Astrocyte (in vitro differentiated cells and primary cell): ENCODE data around the gene LIN7C. TPM values are rescaled to one million over a fixed set of nuclear protein-coding genes. Genes with fewer than 3 reads are reported as not detected.

Experiments used
- DNase-seq: peaks from one replicate; pipeline ENCODE4 v3.0.0-alpha.2; 2010; ENCODE audit warnings: low read depth
- FAIRE-seq: peaks from 2 replicates; lab custom pipeline; 2011; peaks lifted over from hg19 to GRCh38; lab: Jason Lieb, UNC
- H2AFZ ChIP-seq: 2 replicates; pipeline ENCODE4 v1.6.0; 2012; ENCODE audit warnings: low read depth, low read length, inconsistent platforms
- H3K27ac ChIP-seq: 2 replicates; pipeline ENCODE4 v1.5.1; 2011; ENCODE audit warnings: low read depth, low read length, inconsistent platforms
- H3K27me3 ChIP-seq: 2 replicates; pipeline ENCODE4 v1.6.0; 2011; ENCODE audit warnings: low read length, inconsistent platforms; ENCODE audit not compliant: insufficient read depth
- H3K36me3 ChIP-seq: 2 replicates; pipeline ENCODE4 v1.5.1; 2011; ENCODE audit warnings: low read length, inconsistent platforms; ENCODE audit not compliant: insufficient read depth
- H3K4me1 ChIP-seq: 2 replicates; pipeline ENCODE4 v1.5.1; 2011; ENCODE audit warnings: low read length, inconsistent platforms; ENCODE audit not compliant: insufficient read depth
- H3K4me2 ChIP-seq: 2 replicates; pipeline ENCODE4 v1.6.0; 2012; ENCODE audit warnings: low read length, inconsistent platforms
- H3K4me3 ChIP-seq: 2 replicates; pipeline ENCODE4 v1.5.1; 2011; ENCODE audit warnings: low read depth, mild to moderate bottlenecking, low read length, inconsistent platforms; ENCODE audit not compliant: insufficient read depth
- H3K79me2 ChIP-seq: 2 replicates; pipeline ENCODE4 v1.6.0; 2012; ENCODE audit warnings: mild to moderate bottlenecking, low read length, inconsistent platforms; ENCODE audit not compliant: insufficient read depth
- H3K9ac ChIP-seq: 2 replicates; pipeline ENCODE4 v1.6.0; 2012; ENCODE audit warnings: mild to moderate bottlenecking, low read length, inconsistent platforms
- H3K9me3 ChIP-seq: 2 replicates; pipeline ENCODE4 v1.5.1; 2012; ENCODE audit warnings: low read depth, mild to moderate bottlenecking, low read length, inconsistent platforms; ENCODE audit not compliant: insufficient read depth
- H4K20me1 ChIP-seq: 2 replicates; pipeline ENCODE4 v1.6.0; 2012; ENCODE audit warnings: low read length, inconsistent platforms; ENCODE audit not compliant: insufficient read depth
- H3K27ac Mint-ChIP-seq: one replicate; pipeline ENCODE4 v1.8.0; 2021; ENCODE audit warnings: mild to moderate bottlenecking, mixed read lengths; ENCODE audit not compliant: unreplicated experiment
- H3K27me3 Mint-ChIP-seq: one replicate; pipeline ENCODE4 v1.8.0; 2021; ENCODE audit warnings: low read depth, mixed read lengths; ENCODE audit not compliant: unreplicated experiment
- H3K36me3 Mint-ChIP-seq: one replicate; pipeline ENCODE4 v1.8.0; 2021; ENCODE audit warnings: low read depth, mixed read lengths; ENCODE audit not compliant: unreplicated experiment
- H3K4me1 Mint-ChIP-seq: one replicate; pipeline ENCODE4 v1.8.0; 2021; ENCODE audit warnings: low read depth, mixed read lengths; ENCODE audit not compliant: unreplicated experiment
- H3K4me3 Mint-ChIP-seq: one replicate; pipeline ENCODE4 v1.8.0; 2021; ENCODE audit warnings: mild to moderate bottlenecking, moderate library complexity, mixed read lengths; ENCODE audit not compliant: unreplicated experiment
- H3K9me3 Mint-ChIP-seq: one replicate; pipeline ENCODE4 v1.8.0; 2021; ENCODE audit warnings: mild to moderate bottlenecking, mixed read lengths; ENCODE audit not compliant: unreplicated experiment
- EZH2 ChIP-seq: IDR thresholded peaks from 2 replicates; pipeline ENCODE4 v1.6.1; 2012; ENCODE audit warnings: mild to moderate bottlenecking, low read length, inconsistent platforms; ENCODE audit not compliant: insufficient read depth
- total RNA-seq: library from RNA; stranded (reverse); gene quantifications from 2 replicates; pipeline ENCODE4 v1.2.1, GENCODE V29; 2021
- TF ChIP-seq, protein P1 (sequence below): IDR thresholded peaks from 2 replicates; pipeline ENCODE4 v1.5.1; 2011; ENCODE audit warnings: low read depth, mild to moderate bottlenecking, inconsistent platforms, low read length, moderate library complexity; ENCODE audit not compliant: insufficient read depth

Gene LIN7C
- total RNA-seq, 1 donor from 2014 or later: 38.7 TPM

DNA sequence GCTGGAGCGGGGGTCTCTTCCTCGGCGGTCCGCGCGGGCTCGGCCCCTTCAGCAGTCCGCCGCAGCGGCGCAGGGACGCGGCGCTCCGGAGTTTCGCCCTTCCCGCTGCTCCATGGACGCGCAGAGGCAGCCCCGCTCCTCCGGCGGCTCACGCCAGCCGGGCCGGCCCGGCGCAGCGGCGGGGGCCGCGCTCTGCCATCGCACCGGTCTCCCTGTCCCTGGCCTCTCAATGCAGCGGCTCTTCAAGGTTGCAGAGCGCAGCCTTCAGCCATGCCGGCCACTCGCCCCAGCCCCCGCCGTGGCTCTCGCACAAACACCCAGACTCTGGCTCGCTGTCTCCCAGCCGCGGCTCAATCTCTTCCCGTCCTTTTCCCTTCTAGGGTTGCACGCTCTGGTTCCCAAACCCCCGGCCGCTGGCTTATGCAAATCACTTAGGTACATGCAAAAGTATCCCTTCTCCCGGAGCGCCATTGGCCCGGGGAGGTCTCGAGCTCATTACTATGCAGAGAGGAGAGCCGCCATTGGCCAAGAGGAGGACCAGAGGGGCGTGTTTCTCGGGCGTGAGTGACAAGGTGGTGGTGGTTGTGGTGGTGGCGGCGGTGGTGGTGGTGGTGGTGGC is 34.1 kb downstream of the LIN7C start, which contains the start of gene LGR4:
Gene LGR4 (minus strand): TSS at position 393 of the 619 bp plus-strand sequence. CDS start 488 bp downstream, outside the sequence.
- peak within 1 kb of the TSS; percentile 79 for H3K27ac Mint-ChIP-seq
- H3K9ac ChIP-seq: peak within 1 kb of the TSS; percentile 89
- peak within 1 kb of the TSS; percentile 79 for H3K4me3 ChIP-seq
- H3K4me1 Mint-ChIP-seq: peaks cover 24% of the 10 kb centered on the region
- H3K27me3 Mint-ChIP-seq: no peaks in the 10 kb centered on the region
- peaks cover 34% of the 10 kb centered on the region for H4K20me1 ChIP-seq
- H3K27ac ChIP-seq: peak within 1 kb of the TSS; percentile 74
- no peaks in the 10 kb centered on the region for H3K27me3 ChIP-seq
- H3K4me2 ChIP-seq: peak within 1 kb of the TSS; percentile 95
- no peak for FAIRE-seq
- H3K36me3 Mint-ChIP-seq: no peaks in the 10 kb centered on the region
- peak within 1 kb of the TSS; percentile 96 for H3K4me3 Mint-ChIP-seq
- H3K4me1 ChIP-seq: peaks cover 29% of the 10 kb centered on the region
- peak; percentile 96 for DNase-seq
- H3K79me2 ChIP-seq: peaks cover 43% of the 10 kb centered on the region
- H3K36me3 ChIP-seq: no peaks in the 10 kb centered on the region
- TF ChIP-seq, protein P1, sequence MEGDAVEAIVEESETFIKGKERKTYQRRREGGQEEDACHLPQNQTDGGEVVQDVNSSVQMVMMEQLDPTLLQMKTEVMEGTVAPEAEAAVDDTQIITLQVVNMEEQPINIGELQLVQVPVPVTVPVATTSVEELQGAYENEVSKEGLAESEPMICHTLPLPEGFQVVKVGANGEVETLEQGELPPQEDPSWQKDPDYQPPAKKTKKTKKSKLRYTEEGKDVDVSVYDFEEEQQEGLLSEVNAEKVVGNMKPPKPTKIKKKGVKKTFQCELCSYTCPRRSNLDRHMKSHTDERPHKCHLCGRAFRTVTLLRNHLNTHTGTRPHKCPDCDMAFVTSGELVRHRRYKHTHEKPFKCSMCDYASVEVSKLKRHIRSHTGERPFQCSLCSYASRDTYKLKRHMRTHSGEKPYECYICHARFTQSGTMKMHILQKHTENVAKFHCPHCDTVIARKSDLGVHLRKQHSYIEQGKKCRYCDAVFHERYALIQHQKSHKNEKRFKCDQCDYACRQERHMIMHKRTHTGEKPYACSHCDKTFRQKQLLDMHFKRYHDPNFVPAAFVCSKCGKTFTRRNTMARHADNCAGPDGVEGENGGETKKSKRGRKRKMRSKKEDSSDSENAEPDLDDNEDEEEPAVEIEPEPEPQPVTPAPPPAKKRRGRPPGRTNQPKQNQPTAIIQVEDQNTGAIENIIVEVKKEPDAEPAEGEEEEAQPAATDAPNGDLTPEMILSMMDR: no peak
- TF ChIP-seq EZH2: no peak
- H2AFZ ChIP-seq: peak within 1 kb of the TSS; percentile 72
- no peaks in the 10 kb centered on the region for H3K9me3 Mint-ChIP-seq
- H3K9me3 ChIP-seq: no peaks in the 10 kb centered on the region

DNA sequence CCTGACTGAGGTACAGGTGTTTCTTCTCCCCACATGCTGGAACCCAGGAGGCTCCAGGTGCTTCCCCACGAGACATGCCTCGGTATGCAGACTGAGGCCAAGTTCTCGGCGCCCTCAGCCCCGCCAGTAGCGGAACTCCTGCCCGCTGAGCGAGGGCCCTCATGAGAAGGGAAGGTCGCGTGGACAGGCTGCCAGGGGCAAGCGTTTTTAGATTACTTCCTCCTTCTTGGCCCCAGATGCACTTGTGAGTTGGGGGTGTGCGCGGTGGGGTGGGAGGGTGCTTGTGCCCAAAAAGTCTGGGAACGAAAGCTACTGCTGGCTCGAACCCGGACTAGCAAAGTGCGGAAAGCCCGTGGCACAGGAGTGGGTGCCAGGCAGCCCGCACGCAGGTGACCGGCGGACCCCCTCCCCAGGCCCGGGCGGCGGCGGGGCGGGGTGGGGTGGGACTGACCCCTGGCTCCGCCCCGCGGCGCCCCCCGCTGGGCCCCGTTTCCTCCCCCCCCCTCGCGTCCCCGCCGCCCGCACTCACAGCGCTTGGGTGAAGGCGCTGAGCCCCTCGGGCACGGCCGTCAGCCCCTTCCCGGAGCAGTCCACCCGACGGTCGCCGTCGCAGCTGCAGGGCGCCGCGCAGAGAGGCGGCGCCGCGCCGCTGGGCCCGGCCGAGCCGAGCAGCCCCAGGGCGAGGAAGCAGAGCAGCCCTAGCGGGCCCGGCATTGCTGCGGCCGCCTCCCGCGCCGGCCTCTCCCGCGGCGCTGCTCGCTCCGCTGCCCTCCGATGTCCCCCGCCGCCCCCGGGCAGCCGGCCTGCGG is 34.8 kb downstream of the LIN7C start:
- TF ChIP-seq, protein P1: no peak
- no peak for TF ChIP-seq EZH2
- Mint-ChIP-seq H3K27me3 (no peaks in the 10 kb centered on the region), H3K36me3 (no peaks in the 10 kb centered on the region), H3K4me3 (peak overlapping the region; percentile 88), H3K9me3 (no peaks in the 10 kb centered on the region), H3K27ac (peak overlapping the region; percentile 55), H3K4me1 (peaks cover 25% of the 10 kb centered on the region)
- H3K36me3 ChIP-seq: no peaks in the 10 kb centered on the region
- H3K9me3 ChIP-seq: no peaks in the 10 kb centered on the region
- peaks cover 34% of the 10 kb centered on the region for H4K20me1 ChIP-seq
- H3K4me1 ChIP-seq: peaks cover 29% of the 10 kb centered on the region
- H3K79me2 ChIP-seq: peaks cover 50% of the 10 kb centered on the region
- DNase-seq (no peak), FAIRE-seq (no peak)
- H3K27me3 ChIP-seq: no peaks in the 10 kb centered on the region
- peak overlapping the region; percentile 74 for H3K27ac ChIP-seq
- peak overlapping the region; percentile 89 for H3K9ac ChIP-seq
- H2AFZ ChIP-seq: peak overlapping the region; percentile 72
- peak overlapping the region; percentile 95 for H3K4me2 ChIP-seq
- H3K4me3 ChIP-seq: peak overlapping the region; percentile 79
